HuH-7.5 (cell line): ENCODE data around the gene MTFP1.
"Not testable (repeated sequence)": the region's sequence is repeated elsewhere in the genome, so short reads cannot be mapped to it uniquely, and the experiment has no call there.

Experiments used
- DNase-seq: peaks from one replicate; pipeline ENCODE4 v3.0.0; 2011; ENCODE audit warnings: low spot score

The MTFP1 gene, protein sequence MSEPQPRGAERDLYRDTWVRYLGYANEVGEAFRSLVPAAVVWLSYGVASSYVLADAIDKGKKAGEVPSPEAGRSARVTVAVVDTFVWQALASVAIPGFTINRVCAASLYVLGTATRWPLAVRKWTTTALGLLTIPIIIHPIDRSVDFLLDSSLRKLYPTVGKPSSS

DNA sequence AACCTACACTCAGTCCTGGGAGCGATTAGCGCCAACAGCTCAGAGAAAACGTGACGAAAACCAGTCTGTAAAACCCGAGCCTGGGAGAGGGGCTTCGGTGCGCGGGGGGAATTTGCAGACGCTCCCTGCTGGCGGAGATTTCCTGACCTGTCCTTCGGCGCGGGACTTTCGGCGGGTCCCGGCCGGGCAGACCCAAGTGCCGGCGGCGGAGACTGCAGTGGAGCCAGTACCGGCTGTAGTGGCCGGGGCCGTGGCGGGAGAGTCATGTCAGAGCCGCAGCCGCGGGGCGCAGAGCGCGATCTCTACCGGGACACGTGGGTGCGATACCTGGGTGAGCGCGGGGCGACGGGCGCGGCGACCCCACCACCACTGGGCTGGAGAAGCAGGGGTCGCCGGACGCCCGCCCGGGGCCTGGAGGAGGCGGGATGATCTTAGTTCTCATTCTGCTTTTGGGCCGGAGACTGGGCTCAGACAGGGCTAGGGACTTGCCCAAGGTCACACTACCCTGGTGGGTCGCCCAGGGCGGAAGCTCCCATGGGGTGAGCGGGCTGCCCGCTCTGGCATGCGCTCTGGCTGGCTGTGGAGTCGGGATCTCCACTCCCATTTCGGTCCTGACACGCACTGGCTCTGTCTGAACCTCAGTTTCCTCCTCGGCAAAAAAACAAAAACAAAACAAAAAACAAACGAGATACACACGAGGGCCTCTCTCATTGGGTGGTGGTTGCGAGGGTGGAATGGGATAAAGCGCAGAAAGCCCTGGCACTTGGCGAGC is at the start of gene MTFP1:
TSS of gene MTFP1 (plus strand) at position 153 of the 772 bp plus-strand sequence. CDS start at position 265, 112 bp downstream.
- peak; percentile 54 for DNase-seq

DNA sequence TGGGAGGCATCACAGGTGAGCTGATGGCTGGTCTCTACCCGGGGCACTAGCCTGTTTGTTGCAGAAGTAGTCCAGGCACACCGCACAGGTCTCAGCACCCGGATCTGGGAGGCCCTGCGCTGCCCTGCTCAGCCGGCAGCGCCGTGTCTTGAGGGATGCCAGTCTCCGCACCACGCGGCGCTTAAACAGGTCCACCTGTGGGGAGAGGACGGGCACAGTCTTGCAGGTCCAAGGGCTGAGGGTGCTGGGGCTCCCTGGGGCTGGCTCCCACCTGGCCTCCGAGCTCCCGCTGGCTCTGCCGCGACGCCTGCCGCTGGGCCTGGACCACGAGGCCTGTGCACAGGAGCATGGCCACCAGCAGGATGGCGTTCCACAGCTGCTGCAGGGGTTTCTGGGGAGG is 45.6 kb upstream of the MTFP1 start:
- no peak for DNase-seq

DNA sequence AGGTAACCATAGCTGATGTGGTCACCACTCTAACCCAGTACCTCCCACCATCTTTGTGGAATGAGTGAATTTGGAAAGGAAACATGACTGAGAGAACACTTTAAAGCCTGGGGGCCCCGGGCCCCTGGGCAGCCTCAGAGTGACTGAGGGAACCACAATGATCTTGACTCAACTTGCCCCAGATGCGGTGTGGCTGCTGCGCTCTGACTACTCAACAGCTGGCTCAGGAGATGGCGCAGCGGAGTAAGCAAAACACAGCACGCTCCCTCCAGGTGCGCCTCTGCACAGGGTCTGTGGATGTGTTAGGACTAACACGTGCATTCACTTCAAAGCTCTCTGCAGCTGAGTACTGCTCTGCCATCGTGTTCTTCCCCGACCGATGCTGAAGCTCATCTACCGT is 44.3 kb upstream of the MTFP1 start:
- no peak for DNase-seq

DNA sequence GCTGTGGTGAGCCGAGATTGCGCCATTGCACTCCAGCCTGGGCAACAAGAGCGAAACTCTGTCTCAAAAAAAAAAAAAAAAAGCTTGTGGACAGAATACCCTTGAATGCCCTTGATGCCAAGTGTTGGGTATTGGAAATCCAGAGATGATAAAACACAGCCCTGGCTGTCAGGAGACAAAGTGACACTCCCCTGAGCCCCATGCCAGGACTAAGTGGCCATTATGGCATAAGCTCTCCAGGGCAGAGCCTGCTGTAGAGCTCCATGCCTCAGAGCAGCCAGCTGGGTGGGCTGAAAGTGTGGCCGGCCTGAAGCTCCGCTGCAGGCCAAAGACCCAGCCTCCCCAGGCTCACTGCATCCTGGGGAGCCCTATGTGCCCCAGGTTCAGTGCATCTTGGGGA is 43.2 kb upstream of the MTFP1 start:
- DNase-seq, result no peak

DNA sequence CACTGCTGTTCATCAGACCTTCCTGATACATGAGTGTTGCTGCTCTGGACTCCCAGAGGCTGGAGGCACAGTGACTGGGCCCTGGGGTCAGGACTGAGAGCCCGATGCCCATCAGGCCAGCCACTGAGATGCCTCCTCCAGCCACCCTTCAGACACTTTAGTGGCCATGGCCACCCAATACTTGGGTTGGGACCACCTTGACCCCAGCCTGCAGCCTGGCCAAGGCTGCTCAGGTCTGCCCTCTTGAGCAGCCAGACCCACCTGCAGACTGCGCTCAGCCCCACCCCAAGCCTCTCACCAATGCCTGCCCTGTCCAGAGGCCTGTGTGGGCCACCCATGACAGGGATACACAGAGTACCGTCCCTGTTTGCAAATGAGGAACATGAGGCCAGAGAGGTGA is 42.5 kb upstream of the MTFP1 start:
- no peak for DNase-seq

DNA sequence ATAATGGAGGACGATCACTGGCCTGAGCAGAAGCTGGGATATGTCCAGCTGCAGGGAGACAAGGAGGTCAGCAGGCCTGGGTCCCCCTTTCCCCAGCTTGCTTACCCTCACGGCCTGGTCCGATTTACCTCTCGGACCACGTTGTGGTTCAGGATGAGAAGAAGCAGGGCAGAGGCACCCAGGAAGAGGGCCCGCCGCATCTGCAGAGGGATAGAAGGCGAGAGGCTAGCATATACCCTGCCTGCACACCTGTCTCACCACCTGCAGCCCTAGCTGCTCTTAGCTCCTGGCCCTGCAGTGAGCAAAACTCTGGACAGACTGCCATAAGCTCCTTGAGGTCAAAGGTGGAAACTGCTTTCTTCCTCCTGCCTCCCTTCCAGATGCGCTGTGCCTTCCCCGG is 39.6 kb upstream of the MTFP1 start:
- no peak for DNase-seq

DNA sequence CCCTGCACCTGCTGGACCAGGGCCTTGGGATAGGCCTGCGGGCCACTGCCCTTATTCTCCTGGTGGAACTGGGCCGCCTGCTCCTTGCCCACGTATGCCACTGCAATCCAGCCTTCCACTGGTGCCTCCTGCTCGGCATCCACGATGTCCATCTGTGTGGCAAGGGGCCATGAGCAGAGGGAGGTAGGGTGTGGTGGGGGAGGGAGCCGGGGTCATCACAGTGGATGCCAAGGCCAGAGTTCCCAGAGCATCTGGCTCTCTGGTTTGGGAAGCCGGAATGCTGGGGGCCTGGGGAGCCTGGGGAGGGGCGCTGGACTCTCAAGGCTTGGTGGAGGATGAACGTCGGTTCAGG is 39.0 kb upstream of the MTFP1 start:
- peak; percentile 53 for DNase-seq

DNA sequence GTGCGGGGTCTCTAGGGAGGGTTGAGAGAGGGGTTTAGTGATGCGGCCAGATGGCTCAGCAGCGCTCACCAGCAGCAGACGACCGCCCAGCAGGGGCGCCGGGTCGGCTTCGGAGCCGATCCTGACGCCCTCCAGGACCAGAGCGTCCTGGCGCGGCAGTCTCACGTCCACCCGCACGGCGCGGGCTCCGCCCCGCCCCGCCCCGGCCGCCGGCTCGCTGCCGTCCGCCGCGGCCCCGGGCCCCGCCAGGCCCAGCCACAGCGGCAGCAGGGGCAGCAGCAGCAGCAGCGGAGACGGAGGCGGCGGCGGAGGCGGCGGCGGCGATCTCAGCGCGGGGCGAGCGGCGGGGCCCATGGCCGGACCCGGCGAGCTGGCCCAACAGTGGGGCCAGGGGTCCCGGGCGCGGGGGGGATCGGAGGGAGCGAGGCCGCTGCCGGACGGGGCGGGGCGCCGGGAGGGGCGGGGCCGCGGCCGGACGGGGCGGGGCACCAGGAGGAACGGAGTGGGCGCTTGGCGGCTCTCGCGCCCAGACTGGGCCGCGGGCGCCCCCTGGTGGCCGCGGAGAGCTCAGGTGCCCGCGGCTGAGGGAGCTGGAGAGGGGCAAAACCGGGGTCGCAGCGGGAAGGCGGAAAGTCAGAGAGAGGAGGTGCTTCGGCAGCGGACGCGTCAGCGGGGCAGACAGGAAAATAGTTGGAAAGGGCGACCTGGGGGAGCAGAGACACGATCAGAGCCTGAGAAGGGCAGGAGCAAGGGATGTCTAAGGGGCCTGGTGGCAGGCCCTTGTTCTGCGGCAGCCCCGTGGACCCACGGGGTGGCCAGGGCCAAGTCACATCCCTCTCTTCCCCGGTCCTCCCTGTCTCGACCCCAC is 38.4 kb upstream of the MTFP1 start, which contains the start of gene RNF215:
TSS of gene RNF215 (minus strand) at position 452 of the 868 bp plus-strand sequence. CDS start at position 354, 98 bp downstream.
- DNase-seq, result peak; percentile 87

DNA sequence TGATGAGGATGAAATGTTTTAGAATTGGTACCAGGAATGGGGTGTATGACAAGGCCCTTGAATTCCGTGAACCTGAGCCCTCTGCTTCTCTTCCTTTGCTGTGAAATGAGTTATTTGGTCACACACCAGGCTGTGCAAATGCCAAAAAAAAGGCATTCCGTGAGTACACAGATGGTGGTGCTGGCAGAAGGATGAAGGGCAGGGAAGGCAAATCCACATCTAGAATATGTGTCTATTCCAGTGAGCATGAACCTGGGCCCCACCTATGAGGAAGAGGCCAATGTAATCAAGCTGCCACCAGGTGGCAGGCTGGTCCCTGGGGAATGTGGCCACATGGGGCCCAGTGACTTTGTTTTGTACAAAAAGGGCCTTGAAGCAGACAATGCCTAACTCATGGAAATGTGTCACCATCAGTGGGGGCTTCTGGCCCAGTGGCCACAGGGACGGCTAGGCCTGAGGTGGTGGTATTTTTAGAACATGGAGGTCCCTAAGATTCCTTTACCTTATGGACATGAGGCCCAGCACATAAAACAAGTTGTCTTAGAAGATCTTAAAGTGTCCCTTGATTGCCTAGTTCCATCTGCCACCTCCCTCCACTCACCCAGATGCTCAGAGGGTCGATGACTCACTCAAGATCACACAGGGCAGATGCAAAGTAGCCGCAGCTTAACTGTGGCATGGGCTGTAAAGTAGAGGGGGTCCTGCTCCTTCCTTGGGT is 34.4 kb upstream of the MTFP1 start:
- peak; percentile 85 for DNase-seq

DNA sequence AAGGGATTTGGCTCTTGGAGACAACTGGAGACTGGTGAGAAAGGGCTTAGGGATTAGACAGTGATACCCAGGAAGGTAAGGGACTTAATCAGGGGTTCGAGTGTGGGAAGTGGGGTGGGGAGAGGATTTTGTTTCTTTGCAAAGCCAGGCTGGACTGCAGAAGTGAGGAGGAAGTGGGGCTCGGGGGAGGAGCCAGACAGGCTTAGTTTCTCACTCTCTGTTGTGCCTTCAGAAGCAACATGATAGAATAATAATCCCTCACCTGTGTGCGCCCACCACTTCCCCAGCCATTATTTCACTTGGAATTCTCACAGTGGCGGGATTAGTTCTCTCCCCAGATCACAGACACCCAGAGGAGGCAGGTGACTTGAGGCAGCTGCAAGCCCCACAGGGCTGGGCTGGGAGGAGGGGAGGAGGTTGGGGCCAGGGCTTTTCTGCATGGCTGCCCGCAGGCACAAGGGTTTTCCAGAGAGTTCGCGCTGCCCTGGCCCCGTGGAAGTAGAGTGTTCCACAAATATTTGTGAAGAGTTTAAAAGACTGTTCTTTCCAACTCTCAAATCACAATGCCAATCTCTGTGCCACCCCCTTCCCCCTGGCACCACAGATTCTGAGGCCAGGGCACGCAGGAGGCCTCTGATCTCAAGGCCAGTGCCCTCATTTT is 32.8 kb upstream of the MTFP1 start:
- DNase-seq, result no peak

DNA sequence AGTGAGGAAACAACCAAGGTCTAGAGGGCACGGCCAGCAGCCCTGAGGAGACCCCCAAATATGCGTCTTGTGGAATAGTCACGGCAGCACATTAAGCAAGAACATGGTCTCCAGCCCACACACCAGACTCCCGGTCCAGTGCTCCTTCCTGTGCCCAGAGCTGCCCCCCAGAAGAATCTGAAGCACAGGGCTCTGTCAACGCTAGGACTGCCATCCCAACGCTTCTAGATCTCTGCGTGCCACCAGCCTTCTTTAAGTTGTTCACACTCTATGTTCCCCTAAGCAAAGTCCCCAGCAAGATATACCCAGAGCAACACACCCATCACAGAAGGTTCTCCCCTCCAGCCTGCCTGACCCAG is 32.3 kb upstream of the MTFP1 start:
- no peak for DNase-seq

DNA sequence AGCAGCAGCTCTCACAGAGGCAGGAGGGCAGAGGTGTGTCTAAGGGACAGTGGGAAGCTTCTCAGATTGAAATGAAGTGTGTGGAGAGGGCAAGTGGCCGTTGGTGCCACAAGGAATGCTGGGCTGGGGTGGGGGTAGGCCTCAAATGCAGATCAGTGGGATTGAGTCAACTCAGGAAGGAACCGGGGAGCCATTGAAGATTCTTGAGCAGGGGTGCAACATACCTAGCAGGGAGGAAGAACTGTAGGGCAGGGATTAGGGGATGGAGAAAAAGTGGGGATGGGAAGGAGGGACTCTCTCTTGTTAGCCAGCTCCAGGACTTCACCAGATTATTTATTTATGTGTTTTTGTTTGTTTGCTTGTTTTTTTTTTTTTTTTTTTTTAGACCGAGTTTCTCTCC is 31.7 kb upstream of the MTFP1 start:
- DNase-seq, result no peak

DNA sequence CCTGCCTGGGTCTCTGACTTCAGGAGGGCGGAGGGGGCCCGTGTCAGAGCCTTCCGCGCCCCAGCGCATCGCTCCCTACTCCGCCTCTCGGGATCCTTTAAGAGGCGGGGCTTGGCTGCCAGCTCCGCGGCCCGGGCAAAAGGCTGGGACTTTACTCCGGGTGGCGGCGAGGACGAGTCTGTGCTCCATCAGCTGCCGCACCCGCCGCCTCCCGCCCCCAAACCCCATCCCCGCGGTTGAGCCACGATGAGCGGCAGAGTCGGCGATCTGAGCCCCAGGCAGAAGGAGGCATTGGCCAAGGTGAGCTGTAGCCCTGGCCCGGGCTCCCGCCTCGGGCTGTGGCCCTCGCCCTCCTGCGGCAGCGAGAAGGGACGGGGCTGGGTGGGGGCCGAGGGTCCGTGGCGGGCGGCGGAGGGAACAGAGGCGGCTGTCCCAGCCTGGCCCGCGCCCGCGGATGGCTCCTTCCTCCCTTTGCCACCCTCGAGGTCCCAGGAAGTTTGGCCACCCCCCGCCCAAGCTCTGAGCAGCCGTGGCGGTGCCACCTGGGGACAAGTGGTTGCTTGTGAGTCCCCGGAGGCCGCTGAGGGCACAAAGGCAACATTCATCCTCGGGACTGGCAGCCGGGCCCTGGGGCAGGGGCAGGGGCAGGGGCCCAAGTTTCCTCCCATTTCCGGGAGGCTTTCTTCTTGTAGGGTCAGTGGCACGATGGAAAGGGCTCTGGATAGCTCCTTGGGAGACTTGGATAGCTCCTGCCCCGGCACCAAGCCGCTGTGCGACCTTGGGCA is 28.5 kb upstream of the MTFP1 start, which contains the start of gene SEC14L2:
TSS of gene SEC14L2 (plus strand) at position 148 of the 785 bp plus-strand sequence. CDS start at position 247, 99 bp downstream.
- DNase-seq, result peak; percentile 54

DNA sequence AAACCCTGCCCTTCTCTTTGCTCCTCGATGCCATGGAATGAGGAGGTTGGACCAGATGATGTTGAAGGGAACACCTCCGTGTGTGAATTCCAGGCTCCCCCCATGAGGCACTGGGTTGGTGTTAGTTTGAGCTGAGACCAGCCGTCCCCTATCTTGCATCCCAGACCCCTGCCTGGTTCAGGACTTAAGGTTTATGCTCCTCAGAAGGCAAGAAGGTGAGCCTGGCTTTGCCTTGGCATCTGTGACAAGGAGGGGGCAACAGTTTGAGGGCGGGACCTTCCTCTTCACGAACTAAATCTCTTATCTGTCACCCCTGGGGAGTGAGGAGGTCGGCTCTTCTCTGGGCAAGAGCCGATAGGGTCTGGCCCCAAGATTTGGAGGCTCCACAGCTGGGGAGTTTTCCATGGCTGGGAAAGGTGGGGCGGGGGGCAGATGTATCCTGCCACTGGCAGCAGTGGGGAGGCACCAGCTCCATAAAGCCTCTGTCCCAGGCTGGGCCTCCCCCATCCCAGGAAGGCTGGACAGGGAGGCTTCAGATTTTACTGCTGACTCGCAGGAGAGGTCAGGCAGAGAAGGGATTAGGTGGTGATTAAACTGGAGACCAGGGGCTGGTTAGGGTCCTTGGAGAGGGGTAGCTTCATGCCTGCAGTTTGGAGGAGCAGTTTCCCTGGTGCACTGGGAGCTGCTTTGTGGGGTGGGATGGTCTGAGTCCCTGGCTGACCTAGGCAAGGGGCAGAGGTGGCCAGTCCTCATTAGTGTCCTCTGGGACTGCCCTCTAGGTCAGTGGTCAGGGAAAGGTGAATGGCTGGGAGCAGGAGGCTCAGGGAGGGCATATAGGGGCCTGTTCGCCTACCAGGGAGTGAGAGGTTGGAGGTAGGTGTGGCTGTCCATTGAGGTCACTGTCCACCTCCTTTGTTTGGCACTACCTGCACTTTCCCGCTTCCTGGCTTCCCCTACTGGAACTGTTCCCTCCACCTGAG is 27.6 kb upstream of the MTFP1 start:
- DNase-seq, result no peak

DNA sequence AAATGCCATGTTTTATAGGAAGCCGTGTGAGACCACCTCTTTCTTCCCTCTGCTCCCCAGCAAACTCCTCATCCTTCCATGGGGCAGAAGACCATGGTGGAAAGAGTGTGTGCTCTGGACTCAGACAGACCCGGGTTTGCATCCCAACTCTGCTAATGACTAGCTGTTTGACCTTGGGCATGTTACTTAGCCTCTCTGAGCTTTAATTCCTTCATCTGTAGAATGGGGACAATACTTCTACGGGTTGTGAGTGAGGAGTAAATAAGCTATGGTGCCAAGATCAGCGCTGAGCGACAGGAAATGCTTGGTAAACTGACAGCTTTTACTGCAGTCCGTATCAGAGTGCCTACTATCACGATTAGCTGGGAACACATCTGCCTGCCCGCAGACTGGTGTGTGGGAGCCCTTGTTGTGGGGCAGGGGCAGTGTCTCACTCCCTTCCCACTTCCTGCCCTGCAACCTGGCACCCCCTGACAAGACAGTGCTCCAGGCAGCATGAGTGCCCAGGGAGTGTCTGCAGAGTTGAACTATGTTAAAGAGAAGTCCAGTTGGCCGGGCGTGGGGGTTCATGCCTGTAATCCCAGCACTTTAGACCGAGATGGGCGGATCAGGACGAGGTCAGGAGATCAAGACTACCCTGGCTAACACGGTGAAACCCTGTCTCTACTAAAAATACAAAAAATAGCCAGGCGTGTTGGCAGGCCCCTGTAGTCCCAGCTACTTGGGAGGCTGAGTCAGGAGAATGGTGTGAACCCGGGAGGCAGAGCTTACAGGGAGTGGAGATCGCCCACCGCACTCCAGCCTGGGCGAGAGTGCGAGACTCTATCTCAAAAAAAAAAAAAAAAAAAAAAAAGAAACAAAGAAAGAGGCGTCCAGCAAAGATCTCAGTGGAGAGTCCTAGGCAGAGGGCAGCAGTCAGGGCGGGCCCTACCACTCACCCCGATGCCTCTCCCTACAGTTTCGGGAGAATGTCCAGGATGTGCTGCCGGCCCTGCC is 26.6 kb upstream of the MTFP1 start:
- DNase-seq, result no peak

DNA sequence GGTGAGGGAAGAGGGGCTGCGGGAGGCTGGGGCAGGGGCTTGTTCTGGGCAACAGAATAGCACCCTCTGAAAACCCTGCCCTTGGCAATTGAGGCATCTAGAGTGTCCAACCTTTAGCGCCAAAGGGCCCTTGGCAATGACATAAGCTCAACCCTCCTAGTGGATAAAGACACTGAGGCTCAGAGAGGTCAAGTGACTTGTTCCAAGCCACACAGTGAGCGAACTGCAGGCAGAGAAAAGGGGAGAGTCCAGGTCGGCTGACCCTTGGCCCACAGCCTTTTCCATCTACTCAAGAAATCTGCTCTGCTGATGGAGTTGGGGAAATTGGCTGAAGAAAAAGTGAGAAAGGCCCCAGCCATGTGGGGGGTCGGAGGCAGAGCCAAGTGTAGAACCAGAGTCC is 25.9 kb upstream of the MTFP1 start:
- DNase-seq, result no peak

DNA sequence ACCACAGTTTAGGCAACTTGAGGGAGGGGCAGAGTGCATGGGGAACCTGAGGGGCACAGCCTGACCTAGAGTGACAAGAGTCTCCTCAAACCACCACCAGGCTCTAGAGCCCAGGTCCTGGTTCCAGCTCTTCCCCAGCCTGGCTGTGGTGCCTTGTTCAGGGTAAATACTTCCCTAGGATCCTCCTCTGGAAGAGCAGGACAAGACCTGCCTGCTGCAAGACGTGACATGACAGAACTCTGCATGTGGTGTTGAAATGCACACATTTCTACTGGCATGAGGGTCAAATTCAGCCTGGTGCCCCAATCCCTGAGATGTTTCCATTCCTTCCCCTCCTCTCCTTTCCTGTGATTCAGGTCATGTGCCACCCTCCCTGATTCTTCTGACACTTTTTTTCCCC is 25.4 kb upstream of the MTFP1 start:
- no peak for DNase-seq

DNA sequence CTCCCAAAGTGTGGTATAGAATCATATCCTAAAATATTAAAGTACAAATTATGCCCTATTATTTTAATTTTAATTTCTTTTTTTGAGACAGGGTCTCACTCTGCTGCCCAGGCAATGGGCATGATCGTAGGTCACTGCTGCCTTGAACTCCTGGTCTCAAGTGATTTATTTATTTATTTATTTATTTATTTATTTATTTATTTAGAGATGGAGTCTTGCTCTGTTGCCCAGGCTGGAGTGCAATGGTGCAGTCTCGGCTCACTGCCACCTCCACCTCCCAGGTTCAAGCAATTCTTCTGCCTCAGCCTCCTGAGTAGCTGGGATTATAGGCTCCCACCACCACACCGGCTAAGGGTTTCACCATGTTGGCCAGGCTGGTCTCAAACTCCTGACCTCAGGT is 24.5 kb upstream of the MTFP1 start:
- DNase-seq, result not testable (repeated sequence)
